Keratinocyte (primary cell): ENCODE results near the gene PDK2. TPM values are rescaled to one million over a fixed set of nuclear protein-coding genes. Genes with fewer than 3 reads are reported as not detected.

Source experiments
- DNase-seq: peaks from one replicate; pipeline ENCODE4 v3.0.0-alpha.2; 2011; ENCODE audit warnings: low read depth, missing footprints, low spot score
- FAIRE-seq: peaks from 2 replicates; lab custom pipeline; 2011; peaks lifted over from hg19 to GRCh38; lab: Jason Lieb, UNC
- H2AFZ ChIP-seq: 2 replicates; pipeline ENCODE4 v1.6.0; 2012; ENCODE audit warnings: low read length, control low read depth, inconsistent platforms; ENCODE audit not compliant: control insufficient read depth
- H3K27ac ChIP-seq: 2 replicates; pipeline ENCODE4 v1.5.1; 2011; ENCODE audit warnings: low read length; ENCODE audit not compliant: control insufficient read depth, insufficient read depth
- H3K27me3 ChIP-seq: 3 replicates; pipeline ENCODE4 v1.6.0; 2011; ENCODE audit warnings: low read length; ENCODE audit not compliant: control insufficient read depth, insufficient read depth; ENCODE audit errors: extremely low read depth
- H3K36me3 ChIP-seq, 2 experiments: 2 replicates in 1 of 2; 3 replicates in 1 of 2; pipeline ENCODE4 v1.5.1; 2011; ENCODE audit warnings: low read length in 2 of 2, mild to moderate bottlenecking in 1 of 2; ENCODE audit not compliant: control insufficient read depth in 2 of 2, insufficient read depth in 2 of 2; ENCODE audit errors: extremely low read depth in 1 of 2
- H3K4me1 ChIP-seq: 3 replicates; pipeline ENCODE4 v1.5.1; 2011; ENCODE audit warnings: low read length; ENCODE audit not compliant: control insufficient read depth, insufficient read depth; ENCODE audit errors: extremely low read depth
- H3K4me2 ChIP-seq: 3 replicates; pipeline ENCODE4 v1.6.0; 2011; ENCODE audit warnings: low read depth, low read length; ENCODE audit not compliant: control insufficient read depth, insufficient read depth; ENCODE audit errors: extremely low read depth
- H3K4me3 ChIP-seq, 3 experiments: fragments of 200-600 bp in 1 of 3; sonication (generic) in 1 of 3; 2 replicates in 2 of 3; 3 replicates in 1 of 3; pipeline ENCODE4 v1.5.1; 2011 to 2016; ENCODE audit warnings: low read length in 3 of 3, mild to moderate bottlenecking in 3 of 3, control low read depth in 2 of 3, inconsistent platforms in 1 of 3, low read depth in 1 of 3, mixed read lengths in 1 of 3, mixed run types in 1 of 3, moderate library complexity in 1 of 3; ENCODE audit not compliant: control insufficient read depth in 2 of 3, insufficient read depth in 2 of 3; ENCODE audit errors: extremely low read depth in 1 of 3
- H3K79me2 ChIP-seq: 2 replicates; pipeline ENCODE4 v1.6.0; 2012; ENCODE audit warnings: low read length; ENCODE audit not compliant: control insufficient read depth, insufficient read depth
- H3K9ac ChIP-seq: 3 replicates; pipeline ENCODE4 v1.6.0; 2011; ENCODE audit warnings: low read length; ENCODE audit not compliant: control insufficient read depth, insufficient read depth; ENCODE audit errors: extremely low read depth
- H3K9me1 ChIP-seq: 3 replicates; pipeline ENCODE4 v1.6.0; 2011; ENCODE audit warnings: low read length; ENCODE audit not compliant: control insufficient read depth, insufficient read depth; ENCODE audit errors: extremely low read depth
- H3K9me3 ChIP-seq: 2 replicates; pipeline ENCODE4 v1.5.1; 2012; ENCODE audit warnings: low read depth, low read length; ENCODE audit not compliant: control insufficient read depth
- H4K20me1 ChIP-seq: 3 replicates; pipeline ENCODE4 v1.6.0; 2011; ENCODE audit warnings: low read length; ENCODE audit not compliant: control insufficient read depth, insufficient read depth; ENCODE audit errors: extremely low read depth
- EZH2 ChIP-seq: IDR thresholded peaks from one replicate; pipeline ENCODE4 v1.6.1; 2012; ENCODE audit warnings: inconsistent platforms, mild to moderate bottlenecking, low read length, moderate library complexity
- dilution Hi-C: fragments of 300-500 bp; cut with MboI; formaldehyde crosslinking; loops from one replicate; pipeline ENCODE4 v1.7.0; 2020; ENCODE audit warnings: low sequenced_read_pairs; ENCODE audit not compliant: extremely low pct_ligation_motif_present
- polyA plus RNA-seq, 5 experiments: library from polyadenylated mRNA; depleted of rRNA in 3 of 5; stranded (reverse) in 3 of 5; stranded (forward) in 1 of 5; unstranded in 1 of 5; fragments of >200 nt; gene quantifications; 1 replicate in 1 of 5; 2 replicates in 3 of 5; 3 replicates in 1 of 5; pipeline versions ENCODE4 v1.2.1 to v1.2.3, GENCODE V29; 2011 to 2012; ENCODE audit warnings: missing spikeins in 2 of 5, low read depth in 1 of 5, low replicate concordance in 1 of 5
- TF ChIP-seq, protein P1 (sequence below), 3 experiments: IDR thresholded peaks in 1 of 3; conservative IDR thresholded peaks in 1 of 3; optimal IDR thresholded peaks in 1 of 3; 2 replicates in 2 of 3; 3 replicates in 1 of 3; pipeline versions ENCODE3 to v1.5.1; 2011; ENCODE audit warnings: low read length in 3 of 3, mild to moderate bottlenecking in 3 of 3, moderate library complexity in 2 of 3, control low read depth in 1 of 3, inconsistent platforms in 1 of 3; ENCODE audit not compliant: insufficient read depth in 2 of 3; ENCODE audit errors: extremely low read depth in 1 of 3

Gene PDK2
- polyA plus RNA-seq, 1 donor (not counting 4 experiments of a cell fraction or from before 2014, with no cell fraction given): 7.5 TPM

DNA sequence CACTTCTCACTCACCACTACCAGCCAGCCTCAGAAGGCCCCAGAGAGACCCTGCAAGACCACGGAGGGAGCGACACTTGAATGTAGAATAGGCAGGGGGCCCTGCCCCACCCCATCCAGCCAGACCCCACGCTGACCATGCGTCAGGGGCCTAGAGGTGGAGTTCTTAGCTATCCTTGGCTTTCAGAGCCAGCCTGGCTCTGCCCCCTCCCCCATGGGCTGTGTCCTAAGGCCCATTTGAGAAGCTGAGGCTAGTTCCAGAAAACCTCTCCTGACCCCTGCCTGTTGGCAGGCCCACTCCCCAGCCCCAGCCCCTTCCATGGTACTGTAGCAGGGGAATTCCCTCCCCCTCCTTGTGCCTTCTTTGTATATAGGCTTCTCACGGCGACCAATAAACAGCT lies 5.1 kb upstream of the PDK2 start:
- no peak overlapping the region for H3K4me2 ChIP-seq
- peaks cover 3% of the 10 kb centered on the region for H3K9me1 ChIP-seq
- no peaks in the 10 kb centered on the region for H3K27me3 ChIP-seq
- no peak overlapping the region for H3K4me3 ChIP-seq
- no peak overlapping the region for H3K9ac ChIP-seq
- H3K36me3 ChIP-seq: peaks cover 34 to 45% of the 10 kb centered on the region in 2 experiments
- dilution Hi-C loops: no loop called here
- no peak overlapping the region for H3K27ac ChIP-seq
- H3K79me2 ChIP-seq: no peaks in the 10 kb centered on the region
- DNase-seq (no peak), FAIRE-seq (no peak)
- peaks cover 65% of the 10 kb centered on the region for H4K20me1 ChIP-seq
- no peak overlapping the region for H2AFZ ChIP-seq
- H3K4me1 ChIP-seq: peaks cover 12% of the 10 kb centered on the region
- no peaks in the 10 kb centered on the region for H3K9me3 ChIP-seq
- TF ChIP-seq EZH2: no peak
- TF ChIP-seq, protein P1, sequence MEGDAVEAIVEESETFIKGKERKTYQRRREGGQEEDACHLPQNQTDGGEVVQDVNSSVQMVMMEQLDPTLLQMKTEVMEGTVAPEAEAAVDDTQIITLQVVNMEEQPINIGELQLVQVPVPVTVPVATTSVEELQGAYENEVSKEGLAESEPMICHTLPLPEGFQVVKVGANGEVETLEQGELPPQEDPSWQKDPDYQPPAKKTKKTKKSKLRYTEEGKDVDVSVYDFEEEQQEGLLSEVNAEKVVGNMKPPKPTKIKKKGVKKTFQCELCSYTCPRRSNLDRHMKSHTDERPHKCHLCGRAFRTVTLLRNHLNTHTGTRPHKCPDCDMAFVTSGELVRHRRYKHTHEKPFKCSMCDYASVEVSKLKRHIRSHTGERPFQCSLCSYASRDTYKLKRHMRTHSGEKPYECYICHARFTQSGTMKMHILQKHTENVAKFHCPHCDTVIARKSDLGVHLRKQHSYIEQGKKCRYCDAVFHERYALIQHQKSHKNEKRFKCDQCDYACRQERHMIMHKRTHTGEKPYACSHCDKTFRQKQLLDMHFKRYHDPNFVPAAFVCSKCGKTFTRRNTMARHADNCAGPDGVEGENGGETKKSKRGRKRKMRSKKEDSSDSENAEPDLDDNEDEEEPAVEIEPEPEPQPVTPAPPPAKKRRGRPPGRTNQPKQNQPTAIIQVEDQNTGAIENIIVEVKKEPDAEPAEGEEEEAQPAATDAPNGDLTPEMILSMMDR (optimal IDR thresholded peaks at IDR 0.05 in 1 of 3, IDR thresholded peaks at IDR 0.05 in 1 of 3, conservative IDR thresholded peaks at IDR 0.05 in 1 of 3; ENCODE audit: extremely low read depth in 1 of 3, insufficient read depth in 2 of 3, low read length in 3 of 3): no peak

DNA sequence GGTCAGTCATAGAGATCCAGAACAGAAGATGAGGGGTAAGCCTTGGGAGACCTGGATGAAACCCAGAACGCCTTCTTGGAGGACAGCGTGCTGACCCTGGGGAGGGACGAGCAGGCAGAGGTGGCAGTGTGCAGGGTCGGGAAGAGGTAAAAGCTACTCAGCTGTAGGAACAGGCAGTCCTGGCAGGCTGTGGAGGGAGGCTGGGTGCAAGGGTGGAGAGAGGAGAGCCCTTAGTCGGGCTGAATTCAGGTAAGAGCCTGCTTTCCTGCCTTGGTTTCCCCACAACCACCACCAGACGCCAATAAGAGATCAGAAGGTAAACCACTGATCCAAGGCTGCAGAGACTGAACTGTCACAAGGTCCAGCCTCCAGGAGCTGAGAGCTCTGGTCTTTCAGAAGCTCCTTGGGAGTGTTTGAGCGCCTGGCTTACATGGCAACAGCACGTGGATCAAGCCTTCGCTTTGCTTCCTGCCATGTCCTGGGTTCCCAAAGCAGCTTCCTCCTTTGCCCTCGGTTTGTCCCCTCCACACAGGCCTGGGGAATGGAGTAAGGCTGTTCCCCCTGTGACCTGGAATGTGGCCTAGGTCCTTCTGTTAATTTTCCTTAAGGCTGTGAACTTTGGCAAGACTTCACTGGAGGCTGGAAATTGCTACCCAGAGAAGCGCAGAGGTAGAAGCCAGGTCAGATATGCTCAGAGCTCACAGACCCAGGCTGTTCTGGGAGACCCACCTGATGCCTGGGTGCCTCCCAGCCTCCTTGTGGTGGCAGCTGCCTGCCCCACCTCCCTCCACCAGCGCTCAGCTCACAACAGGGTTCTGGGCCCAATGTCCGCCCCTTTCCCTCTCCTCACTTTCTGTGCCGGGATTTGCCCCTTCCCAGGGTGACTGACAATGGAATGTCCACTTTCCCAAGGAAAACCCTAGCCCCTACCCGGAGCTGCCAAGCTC lies 3.9 kb upstream of the PDK2 start:
- Histone ChIP-seq H3K4me2 (no peak overlapping the region), H3K9me1 (peaks cover 3% of the 10 kb centered on the region), H3K9ac (no peak overlapping the region), H3K27ac (no peak overlapping the region), H4K20me1 (peaks cover 63% of the 10 kb centered on the region), H3K27me3 (no peaks in the 10 kb centered on the region), H3K36me3 (peaks cover 34 to 44% of the 10 kb centered on the region in 2 experiments), H3K9me3 (no peaks in the 10 kb centered on the region), H3K79me2 (no peaks in the 10 kb centered on the region), H2AFZ (no peak overlapping the region), H3K4me1 (peaks cover 15% of the 10 kb centered on the region), H3K4me3 (no peak overlapping the region)
- no peak for TF ChIP-seq EZH2
- TF ChIP-seq, protein P1 (optimal IDR thresholded peaks at IDR 0.05 in 1 of 3, IDR thresholded peaks at IDR 0.05 in 1 of 3, conservative IDR thresholded peaks at IDR 0.05 in 1 of 3; ENCODE audit: extremely low read depth in 1 of 3, insufficient read depth in 2 of 3, low read length in 3 of 3): no peak
- FAIRE-seq (no peak), DNase-seq (no peak)
- dilution Hi-C loops: no loop called here
